ENCODE data around the gene AQP2.

AQP2 gene

DNA sequence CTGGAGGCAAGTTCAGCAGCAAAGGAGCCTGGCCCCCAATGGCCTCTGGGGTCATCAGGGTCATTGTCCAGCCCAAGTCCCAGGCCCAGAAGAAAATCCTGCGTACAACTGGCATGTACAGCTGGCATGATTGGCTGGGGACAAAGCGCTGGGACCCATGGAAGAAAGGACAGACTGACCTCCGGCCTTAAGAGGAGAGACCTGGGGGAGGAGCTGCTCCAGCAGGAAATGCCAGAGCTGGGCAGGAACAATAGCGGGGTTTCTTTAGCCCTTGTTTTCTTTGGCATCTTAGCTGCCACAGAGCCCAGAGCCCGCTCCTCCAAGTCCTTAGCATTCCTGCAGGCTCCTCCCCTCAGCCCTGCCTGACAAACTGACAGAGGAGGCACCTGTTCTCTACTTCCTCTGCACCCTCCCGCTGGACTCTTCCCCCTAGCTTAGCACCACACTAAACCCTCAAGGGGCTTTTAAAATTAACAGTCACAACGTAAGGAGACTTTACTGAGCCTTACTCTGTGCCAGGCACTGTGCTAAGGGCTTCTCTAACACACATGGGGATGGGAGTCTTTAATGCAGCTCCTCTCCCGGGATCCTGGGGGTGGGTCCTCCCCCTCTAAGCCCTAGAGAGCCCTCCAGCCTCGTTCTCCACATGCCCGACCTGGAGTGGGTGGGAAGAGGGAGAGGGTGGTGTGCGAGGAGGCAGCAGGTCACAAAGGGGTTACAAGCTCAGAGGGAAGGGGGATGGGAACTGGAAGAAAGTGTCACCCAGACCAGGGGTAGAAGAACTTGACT, 9.3 kb downstream of the AQP2 start:
- no peak overlapping the region for H3K27ac ChIP-seq

GRCh38 chr12:49960474-49961110, 10.1 kb downstream of the AQP2 start:
- no peak for TF ChIP-seq ZFX (IDR thresholded peaks at IDR 0.05; ENCODE audit: borderline replicate concordance)
- TF ChIP-seq CTCF (IDR thresholded peaks at IDR 0.05) = no peak
- no peak overlapping the region for H3K27ac ChIP-seq

More for the DNA sequence above, 9.3 kb downstream of the AQP2 start:
- TF ChIP-seq CTCF (IDR thresholded peaks at IDR 0.05) (no peak), ZFX (IDR thresholded peaks at IDR 0.05; ENCODE audit: borderline replicate concordance) (no peak)

DNA sequence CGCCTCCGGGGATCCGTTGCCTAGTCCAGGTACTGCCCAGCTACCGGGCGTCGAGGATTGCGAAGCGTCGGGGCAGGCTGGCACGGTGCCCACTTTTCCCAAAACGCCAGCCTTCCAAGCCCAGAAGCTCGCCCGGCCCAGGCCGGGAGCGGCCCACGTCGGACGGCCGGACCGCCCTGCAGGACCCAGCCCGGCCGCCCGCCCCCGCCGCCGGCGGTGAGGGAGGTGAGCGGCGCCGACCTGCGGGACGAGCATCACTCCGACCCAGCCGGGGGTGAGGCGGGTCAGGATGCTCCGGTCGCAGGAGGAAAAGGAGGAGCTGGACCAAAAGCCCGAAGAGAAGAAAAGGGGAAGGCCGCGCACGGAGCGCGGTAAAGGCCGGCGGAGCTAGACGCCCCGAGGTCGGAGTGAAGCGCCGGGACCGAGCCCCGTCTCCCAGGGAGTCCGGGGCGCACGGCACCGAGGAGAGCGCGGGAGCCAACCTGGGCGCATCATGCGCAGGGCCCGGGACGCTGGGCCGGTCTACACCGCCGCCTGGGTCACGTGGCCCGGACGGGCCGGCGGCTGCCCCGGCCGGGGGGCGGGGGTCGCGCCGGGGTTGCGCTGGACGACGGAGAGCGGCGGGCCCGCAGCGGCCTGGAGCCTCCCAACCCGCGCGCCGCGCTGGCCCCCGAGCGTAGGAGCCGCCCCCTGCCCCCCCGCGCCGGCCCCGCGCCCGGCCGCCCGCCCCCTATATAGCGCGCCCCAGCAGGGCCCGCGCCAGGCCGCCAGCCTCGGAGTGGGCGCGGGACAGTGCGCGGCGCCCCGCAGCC, 10.8 kb downstream of the AQP2 start, which contains the start of gene AQP5:
AQP5 (plus strand) TSS at position 762 of the 812 bp plus-strand sequence. CDS start 146 bp downstream, outside the sequence.
- TF ChIP-seq CTCF (IDR thresholded peaks at IDR 0.05) (no peak), ZFX (IDR thresholded peaks at IDR 0.05; ENCODE audit: borderline replicate concordance) (no peak)

DNA sequence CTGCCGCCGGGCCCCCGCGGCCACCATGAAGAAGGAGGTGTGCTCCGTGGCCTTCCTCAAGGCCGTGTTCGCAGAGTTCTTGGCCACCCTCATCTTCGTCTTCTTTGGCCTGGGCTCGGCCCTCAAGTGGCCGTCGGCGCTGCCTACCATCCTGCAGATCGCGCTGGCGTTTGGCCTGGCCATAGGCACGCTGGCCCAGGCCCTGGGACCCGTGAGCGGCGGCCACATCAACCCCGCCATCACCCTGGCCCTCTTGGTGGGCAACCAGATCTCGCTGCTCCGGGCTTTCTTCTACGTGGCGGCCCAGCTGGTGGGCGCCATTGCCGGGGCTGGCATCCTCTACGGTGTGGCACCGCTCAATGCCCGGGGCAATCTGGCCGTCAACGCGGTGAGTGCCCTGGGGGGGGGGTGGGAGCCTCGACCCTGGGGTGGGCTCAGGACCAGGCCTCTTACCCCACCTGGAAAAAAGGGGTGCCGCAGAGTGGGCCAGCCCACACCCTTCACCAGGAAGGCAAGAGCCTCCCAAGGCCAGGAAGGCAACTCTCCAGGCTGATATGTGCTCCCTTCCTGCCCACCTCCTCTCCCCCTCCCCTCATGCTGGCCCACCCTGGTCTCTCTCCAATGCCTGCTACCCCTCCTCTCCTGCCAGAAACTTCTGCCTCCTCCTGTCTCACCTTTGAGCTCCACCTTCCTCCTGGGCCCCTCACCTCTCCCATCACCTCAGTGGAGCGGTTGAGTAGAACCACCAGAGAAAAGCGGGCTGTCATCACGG, 11.6 kb downstream of the AQP2 start:
- TF ChIP-seq ZFX (IDR thresholded peaks at IDR 0.05; ENCODE audit: borderline replicate concordance) (no peak), CTCF (IDR thresholded peaks at IDR 0.05) (no peak)
- no peak overlapping the region for H3K27ac ChIP-seq

More for the DNA sequence above, 10.8 kb downstream of the AQP2 start, which contains the start of gene AQP5:
- no peak within 1 kb of the TSS for H3K27ac ChIP-seq

GRCh38 chr12:49962861-49963765, 12.6 kb downstream of the AQP2 start:
- H3K27ac ChIP-seq = no peak overlapping the region
- TF ChIP-seq ZFX (IDR thresholded peaks at IDR 0.05; ENCODE audit: borderline replicate concordance) = no peak
- no peak for TF ChIP-seq CTCF (IDR thresholded peaks at IDR 0.05)
